IPS-20b (cell line): ENCODE measurements around the gene CAMK1D.

ENCODE experiments used
- H3K27ac ChIP-seq: one replicate; pipeline ENCODE4 v1.5.1; 2013; ENCODE audit warnings: low read length
- H3K27me3 ChIP-seq: 2 replicates; pipeline ENCODE4 v1.6.1; 2013; ENCODE audit warnings: mild to moderate bottlenecking, low read length, inconsistent platforms; ENCODE audit not compliant: insufficient read depth
- H3K36me3 ChIP-seq: 2 replicates; pipeline ENCODE4 v1.6.1; 2013; ENCODE audit warnings: low read depth, mild to moderate bottlenecking, inconsistent platforms, low read length, moderate library complexity; ENCODE audit not compliant: insufficient read depth
- H3K4me1 ChIP-seq: 2 replicates; pipeline ENCODE4 v1.6.1; 2013; ENCODE audit warnings: mild to moderate bottlenecking, control low read depth, inconsistent platforms, low read length, moderate library complexity; ENCODE audit not compliant: insufficient read depth
- H3K4me3 ChIP-seq: 2 replicates; pipeline ENCODE4 v1.5.1; 2013; ENCODE audit warnings: mild to moderate bottlenecking, low read length, inconsistent platforms
- H3K9ac ChIP-seq: 2 replicates; pipeline ENCODE4 v1.6.1; 2013; ENCODE audit warnings: low read depth, mild to moderate bottlenecking, inconsistent platforms, low read length, moderate library complexity
- H3K9me3 ChIP-seq: 2 replicates; pipeline ENCODE4 v1.6.1; 2013; ENCODE audit warnings: mild to moderate bottlenecking, low read depth, low read length, inconsistent platforms; ENCODE audit not compliant: insufficient read depth

CAMK1D gene

DNA sequence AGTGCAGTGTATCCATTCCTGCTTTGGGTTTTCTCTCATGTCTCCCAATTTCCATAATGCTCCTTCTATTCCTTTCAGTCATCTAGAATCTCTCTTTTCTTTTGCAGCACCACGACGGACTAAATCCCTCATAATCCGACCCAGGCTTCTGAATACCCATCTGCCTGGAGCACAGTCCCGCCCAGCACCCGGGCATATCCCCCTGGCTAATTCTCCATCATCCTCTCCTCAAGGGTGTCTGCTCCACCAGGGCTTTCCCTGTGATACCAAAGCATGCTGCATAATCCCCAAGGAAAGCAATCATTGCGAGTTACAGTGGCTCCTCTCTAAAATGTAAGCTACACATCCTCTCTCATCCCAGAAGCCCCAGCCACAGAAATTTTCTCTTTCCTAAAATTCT is 330.3 kb downstream of the CAMK1D start:
- Histone ChIP-seq H3K9me3 (no peaks in the 10 kb centered on the region), H3K9ac (no peak overlapping the region), H3K27ac (no peak overlapping the region), H3K27me3 (no peaks in the 10 kb centered on the region), H3K4me1 (no peaks in the 10 kb centered on the region), H3K4me3 (no peak overlapping the region), H3K36me3 (no peaks in the 10 kb centered on the region)

DNA sequence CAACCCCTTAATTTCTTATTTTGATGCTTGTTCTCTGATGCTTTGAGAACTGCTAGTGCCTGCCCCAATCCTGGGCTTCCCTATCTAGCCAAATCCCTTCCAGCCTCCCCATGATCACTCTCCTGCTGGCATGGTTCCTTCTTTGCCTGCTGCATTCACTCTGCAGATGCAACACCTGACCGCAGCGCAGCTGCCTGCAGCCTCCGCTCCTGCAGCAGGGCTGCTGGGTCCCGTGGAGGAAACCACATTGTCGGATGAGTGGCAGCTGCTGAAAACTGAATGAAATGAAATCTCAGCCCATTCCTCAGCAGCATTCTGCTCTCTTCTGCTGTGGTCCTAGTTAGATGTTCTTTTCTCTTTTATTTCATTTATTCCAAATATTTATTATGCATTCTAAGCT is 331.9 kb downstream of the CAMK1D start:
- H3K27me3 ChIP-seq: no peaks in the 10 kb centered on the region
- no peaks in the 10 kb centered on the region for H3K36me3 ChIP-seq

GRCh38 chr10:12684784-12685183 is 335.4 kb downstream of the CAMK1D start:
- Histone ChIP-seq H3K27me3 (no peaks in the 10 kb centered on the region), H3K4me1 (no peaks in the 10 kb centered on the region), H3K9ac (no peak overlapping the region), H3K4me3 (no peak overlapping the region), H3K27ac (no peak overlapping the region), H3K36me3 (no peaks in the 10 kb centered on the region), H3K9me3 (no peaks in the 10 kb centered on the region)

More for the DNA sequence above, 331.9 kb downstream of the CAMK1D start:
- H3K9me3 ChIP-seq: no peaks in the 10 kb centered on the region
- H3K9ac ChIP-seq: no peak overlapping the region
- no peaks in the 10 kb centered on the region for H3K4me1 ChIP-seq
- no peak overlapping the region for H3K27ac ChIP-seq
- H3K4me3 ChIP-seq: no peak overlapping the region

GRCh38 chr10:12685261-12686058 is 336.1 kb downstream of the CAMK1D start:
- no peaks in the 10 kb centered on the region for H3K9me3 ChIP-seq
- no peaks in the 10 kb centered on the region for H3K4me1 ChIP-seq
- no peak overlapping the region for H3K4me3 ChIP-seq
- no peak overlapping the region for H3K27ac ChIP-seq
- no peak overlapping the region for H3K9ac ChIP-seq
- no peaks in the 10 kb centered on the region for H3K27me3 ChIP-seq
- no peaks in the 10 kb centered on the region for H3K36me3 ChIP-seq

DNA sequence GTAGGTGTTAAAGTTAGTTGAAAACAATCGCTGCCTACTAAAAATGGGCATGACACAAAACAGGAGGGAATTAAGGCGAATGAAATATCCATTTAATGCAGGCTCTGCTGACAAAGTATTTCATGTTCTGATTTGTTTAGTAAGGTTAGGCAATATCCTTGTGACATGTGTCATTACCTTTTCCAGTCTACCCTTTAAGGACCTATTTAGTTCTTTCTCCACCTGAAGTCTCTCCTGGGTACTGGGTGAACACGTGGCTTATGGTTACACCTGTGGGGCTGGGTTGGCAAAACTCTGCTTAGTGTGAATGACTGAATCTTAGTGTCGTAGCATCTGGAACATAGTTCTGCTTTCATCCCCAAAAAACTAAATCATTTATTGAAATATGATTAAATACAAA is 338.6 kb downstream of the CAMK1D start:
- H3K36me3 ChIP-seq: no peaks in the 10 kb centered on the region
- H3K9ac ChIP-seq: no peak overlapping the region
- no peak overlapping the region for H3K4me3 ChIP-seq
- H3K4me1 ChIP-seq: no peaks in the 10 kb centered on the region
- H3K27ac ChIP-seq: no peak overlapping the region
- H3K27me3 ChIP-seq: no peaks in the 10 kb centered on the region
- H3K9me3 ChIP-seq: no peaks in the 10 kb centered on the region

- Histone ChIP-seq H3K27me3 (no peaks in the 10 kb centered on the region), H3K9me3 (no peaks in the 10 kb centered on the region), H3K36me3 (no peaks in the 10 kb centered on the region), H3K4me3 (no peak overlapping the region), H3K4me1 (no peaks in the 10 kb centered on the region), H3K9ac (no peak overlapping the region), H3K27ac (no peak overlapping the region)
Measured at GRCh38 chr10:12689893-12690292, 340.5 kb downstream of the CAMK1D start.

- Histone ChIP-seq H3K36me3 (no peaks in the 10 kb centered on the region), H3K9ac (no peak overlapping the region), H3K4me1 (no peaks in the 10 kb centered on the region), H3K27ac (no peak overlapping the region), H3K9me3 (no peaks in the 10 kb centered on the region), H3K27me3 (no peaks in the 10 kb centered on the region), H3K4me3 (no peak overlapping the region)
Measured at GRCh38 chr10:12690525-12691126, 341.3 kb downstream of the CAMK1D start.

GRCh38 chr10:12691596-12691995 is 342.2 kb downstream of the CAMK1D start:
- Histone ChIP-seq H3K4me1 (no peaks in the 10 kb centered on the region), H3K4me3 (no peak overlapping the region), H3K27ac (no peak overlapping the region), H3K27me3 (no peaks in the 10 kb centered on the region), H3K9me3 (no peaks in the 10 kb centered on the region), H3K9ac (no peak overlapping the region), H3K36me3 (no peaks in the 10 kb centered on the region)

DNA sequence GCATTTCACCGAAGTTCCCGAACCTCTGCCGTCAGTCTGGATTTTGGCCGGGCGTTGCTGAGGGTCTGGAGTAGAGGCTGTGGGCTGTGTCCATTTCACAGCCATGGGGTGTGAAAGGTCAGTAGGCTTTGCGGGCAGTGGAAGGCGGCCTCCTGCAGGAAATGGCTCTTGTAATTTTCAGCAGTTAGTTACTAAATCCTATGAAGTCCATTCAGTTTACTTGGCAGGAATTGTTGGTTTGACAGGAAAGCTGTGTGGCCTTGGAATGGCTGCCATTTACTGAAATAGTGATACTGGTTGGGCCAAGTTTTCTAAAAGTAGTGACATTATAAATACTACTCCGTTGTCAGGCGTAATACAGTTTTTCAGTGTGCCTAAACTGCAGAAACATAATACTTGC is 348.4 kb downstream of the CAMK1D start:
- H3K27ac ChIP-seq: no peak overlapping the region
- H3K27me3 ChIP-seq: no peaks in the 10 kb centered on the region
- H3K4me3 ChIP-seq: no peak overlapping the region
- H3K9ac ChIP-seq: no peak overlapping the region
- H3K36me3 ChIP-seq: no peaks in the 10 kb centered on the region
- H3K9me3 ChIP-seq: no peaks in the 10 kb centered on the region
- H3K4me1 ChIP-seq: no peaks in the 10 kb centered on the region

- Histone ChIP-seq H3K9me3 (no peaks in the 10 kb centered on the region), H3K4me1 (no peaks in the 10 kb centered on the region), H3K27me3 (no peaks in the 10 kb centered on the region), H3K9ac (no peak overlapping the region), H3K36me3 (no peaks in the 10 kb centered on the region), H3K27ac (no peak overlapping the region), H3K4me3 (no peak overlapping the region)
Measured at GRCh38 chr10:12699258-12699700, 349.9 kb downstream of the CAMK1D start.

DNA sequence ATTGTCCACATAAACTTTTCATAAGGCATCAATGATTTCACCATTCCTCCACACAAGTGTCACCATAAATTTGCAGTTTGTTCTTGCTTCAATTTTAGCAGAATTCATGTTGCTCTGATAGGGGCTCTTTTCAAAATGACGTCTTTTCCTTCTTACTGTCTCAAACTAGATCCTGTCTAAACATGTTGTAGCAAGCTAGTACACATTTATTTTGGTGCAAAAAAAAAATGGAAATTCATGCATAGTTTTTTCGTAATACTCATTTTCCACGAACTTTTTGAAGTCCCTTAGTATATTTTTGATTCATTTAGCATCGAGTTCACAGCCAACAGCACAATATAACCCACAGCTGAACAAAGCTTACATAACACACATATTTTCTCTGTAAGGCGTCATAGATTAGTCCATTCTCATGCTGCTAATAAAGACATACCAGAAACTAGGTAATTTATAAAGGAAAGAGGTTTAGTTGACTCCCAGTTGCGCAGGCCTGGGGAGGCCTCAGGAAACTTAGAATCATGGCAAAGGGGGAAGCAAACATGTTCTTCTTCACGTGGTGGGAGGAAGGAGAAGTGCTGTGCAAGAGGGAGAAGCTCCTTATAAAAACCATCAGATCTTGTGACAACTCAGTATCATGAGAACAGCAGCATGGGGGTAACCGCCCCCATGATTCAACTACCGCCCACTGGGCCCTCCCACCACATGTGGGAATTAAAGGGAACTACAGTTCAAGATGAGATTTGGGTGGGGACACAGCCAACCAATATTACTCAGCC is 350.6 kb downstream of the CAMK1D start:
- H3K9me3 ChIP-seq: no peaks in the 10 kb centered on the region
- H3K36me3 ChIP-seq: no peaks in the 10 kb centered on the region
- H3K27me3 ChIP-seq: no peaks in the 10 kb centered on the region
- no peaks in the 10 kb centered on the region for H3K4me1 ChIP-seq
- H3K9ac ChIP-seq: no peak overlapping the region
- H3K4me3 ChIP-seq: no peak overlapping the region
- no peak overlapping the region for H3K27ac ChIP-seq

DNA sequence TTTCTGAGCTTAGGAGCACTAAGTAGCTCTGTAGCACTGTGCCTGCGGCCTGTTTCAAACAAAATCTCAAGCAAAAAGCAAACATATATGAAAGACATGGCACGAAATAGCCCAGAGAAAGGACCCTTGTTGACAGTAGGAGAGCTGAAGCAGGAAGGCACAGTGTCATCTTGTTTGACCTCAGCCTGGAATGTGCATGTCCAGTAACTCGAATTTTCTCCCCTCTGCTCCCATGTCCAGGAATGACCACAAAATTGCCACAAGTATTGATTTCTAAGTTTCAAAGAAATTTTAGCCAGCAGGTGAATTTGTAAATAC is 351.2 kb downstream of the CAMK1D start:
- Histone ChIP-seq H3K9me3 (no peaks in the 10 kb centered on the region), H3K4me3 (no peak overlapping the region), H3K36me3 (no peaks in the 10 kb centered on the region), H3K27me3 (no peaks in the 10 kb centered on the region), H3K4me1 (no peaks in the 10 kb centered on the region), H3K27ac (no peak overlapping the region), H3K9ac (no peak overlapping the region)
